Activated CD8-positive, alpha-beta T cell treated with anti-CD3 and anti-CD28 coated beads for 36 hours (primary cell): Measurements from ENCODE around the gene SLC41A3. TPM values are rescaled to one million over a fixed set of nuclear protein-coding genes. Genes with fewer than 3 reads are reported as not detected.

Source experiments
- ATAC-seq: fragments of 200-7000 bp; cut with Tn5 transposase; one replicate; pipeline ENCODE4 v1.10.0; 2021; ENCODE audit warnings: mild to moderate bottlenecking, moderate library complexity
- CTCF ChIA-PET: fragments of 350-600 bp; sonication (Branson Sonifier 250); formaldehyde crosslinking; loops from one replicate; lab custom pipeline; 2021; ENCODE audit warnings: antibody characterized with exemption; lab: Charles Lee
- POLR2A ChIA-PET: fragments of 350-600 bp; sonication (Branson Sonifier 250); formaldehyde crosslinking; loops from one replicate; lab custom pipeline; 2021; ENCODE audit warnings: antibody characterized with exemption; lab: Charles Lee
- DNase-seq: peaks from one replicate; pipeline ENCODE4 v3.0.0-alpha.2; 2020
- H3K27ac Mint-ChIP-seq: one replicate; pipeline ENCODE4 v1.8.0; 2021; ENCODE audit warnings: mild to moderate bottlenecking, mixed read lengths
- H3K27me3 Mint-ChIP-seq: one replicate; pipeline ENCODE4 v1.8.0; 2021; ENCODE audit warnings: mixed read lengths
- H3K36me3 Mint-ChIP-seq: one replicate; pipeline ENCODE4 v1.8.0; 2021; ENCODE audit warnings: low read depth, mixed read lengths
- H3K4me1 Mint-ChIP-seq: one replicate; pipeline ENCODE4 v1.8.0; 2021; ENCODE audit warnings: low read depth, mixed read lengths
- H3K4me3 Mint-ChIP-seq: one replicate; pipeline ENCODE4 v1.8.0; 2021; ENCODE audit warnings: mild to moderate bottlenecking, moderate library complexity, mixed read lengths
- H3K9me3 Mint-ChIP-seq: one replicate; pipeline ENCODE4 v1.8.0; 2021; ENCODE audit warnings: mixed read lengths
- CTCF ChIP-seq: fragments of 200-600 bp; IDR thresholded peaks from one replicate; pipeline ENCODE4 v1.8.0; 2022; ENCODE audit warnings: antibody characterized with exemption, mild to moderate bottlenecking
- intact Hi-C: fragments of 100-400 bp; cut with micrococcal nuclease; formaldehyde crosslinking; loops from one replicate; pipeline ENCODE4 v1.10.0; 2022
- total RNA-seq, 2 experiments: library from RNA; stranded (reverse); gene quantifications; one replicate each; pipeline ENCODE4 v1.2.3, GENCODE V29; 2021

SLC41A3 gene
- total RNA-seq, 2 experiments from 2014 or later, result 19.1 to 23.4 TPM

GRCh38 chr3:126085841-126086240, 1.9 kb upstream of the SLC41A3 start:
- ChIA-PET POLR2A (interaction anchor here (1.5 kb wide), 1 partner anchor 13 kb away, joined by 4 read pairs; no protein-coding TSS in a partner anchor), CTCF (interaction anchor here (1.8 kb wide), 1 partner anchor 12 kb away, joined by 3 read pairs; no protein-coding TSS in a partner anchor)
- H3K36me3 Mint-ChIP-seq, result peaks cover 9% of the 10 kb centered on the region
- intact Hi-C loops, result no loop called here
- DNase-seq, result peak; percentile 61
- ATAC-seq, result no peak
- peak overlapping the region; percentile 58 for H3K27ac Mint-ChIP-seq
- peak overlapping the region; percentile 84 for H3K4me3 Mint-ChIP-seq
- H3K9me3 Mint-ChIP-seq, result peaks cover 2% of the 10 kb centered on the region
- H3K4me1 Mint-ChIP-seq, result peaks cover 21% of the 10 kb centered on the region
- TF ChIP-seq CTCF, result no peak
- H3K27me3 Mint-ChIP-seq, result no peaks in the 10 kb centered on the region

- DNase-seq, result no peak
- ChIA-PET POLR2A (interaction anchor here (1.5 kb wide), 1 partner anchor 13 kb away, joined by 4 read pairs; no protein-coding TSS in a partner anchor), CTCF (interaction anchor here (1.8 kb wide), 1 partner anchor 12 kb away, joined by 3 read pairs; no protein-coding TSS in a partner anchor)
- Mint-ChIP-seq H3K27me3 (no peaks in the 10 kb centered on the region), H3K9me3 (peaks cover 2% of the 10 kb centered on the region), H3K4me1 (peaks cover 21% of the 10 kb centered on the region), H3K36me3 (peaks cover 9% of the 10 kb centered on the region), H3K4me3 (peak overlapping the region; percentile 84), H3K27ac (peak overlapping the region; percentile 58)
- TF ChIP-seq CTCF, result no peak
- ATAC-seq, result no peak
- intact Hi-C loops, result no loop called here
Measured at GRCh38 chr3:126085276-126085675, 1.4 kb upstream of the SLC41A3 start.

GRCh38 chr3:126084768-126085180, 850 bp upstream of the SLC41A3 start:
- POLR2A ChIA-PET, result interaction anchor here (0.9 kb wide), 1 partner anchor 392 kb away, joined by 3 read pairs; no protein-coding TSS in a partner anchor
- TF ChIP-seq CTCF, result no peak
- H3K27me3 Mint-ChIP-seq, result no peaks in the 10 kb centered on the region
- CTCF ChIA-PET, result no interaction called here
- intact Hi-C loops, result no loop called here
- H3K4me3 Mint-ChIP-seq, result peak overlapping the region; percentile 84
- H3K4me1 Mint-ChIP-seq, result peaks cover 21% of the 10 kb centered on the region
- H3K27ac Mint-ChIP-seq, result peak overlapping the region; percentile 39
- H3K36me3 Mint-ChIP-seq, result peaks cover 9% of the 10 kb centered on the region
- peaks cover 2% of the 10 kb centered on the region for H3K9me3 Mint-ChIP-seq
- DNase-seq, result no peak
- no peak for ATAC-seq

- peak overlapping the region; percentile 84 for H3K4me3 Mint-ChIP-seq
- POLR2A ChIA-PET, result no interaction called here
- peak; percentile 68 for DNase-seq
- H3K4me1 Mint-ChIP-seq, result peaks cover 21% of the 10 kb centered on the region
- intact Hi-C loops, result no loop called here
- peak; percentile 63 for ATAC-seq
- no peaks in the 10 kb centered on the region for H3K27me3 Mint-ChIP-seq
- peak overlapping the region; percentile 94 for H3K27ac Mint-ChIP-seq
- TF ChIP-seq CTCF, result no peak
- H3K36me3 Mint-ChIP-seq, result peaks cover 9% of the 10 kb centered on the region
- H3K9me3 Mint-ChIP-seq, result peaks cover 2% of the 10 kb centered on the region
- CTCF ChIA-PET, result no interaction called here
Measured at GRCh38 chr3:126083511-126083912, 412 bp downstream of the SLC41A3 start.

GRCh38 chr3:126083138-126083445, 832 bp downstream of the SLC41A3 start:
- CTCF ChIA-PET, result no interaction called here
- intact Hi-C loops, result no loop called here
- POLR2A ChIA-PET, result no interaction called here
- no peak for TF ChIP-seq CTCF
- H3K4me1 Mint-ChIP-seq, result peaks cover 21% of the 10 kb centered on the region
- peaks cover 2% of the 10 kb centered on the region for H3K9me3 Mint-ChIP-seq
- H3K4me3 Mint-ChIP-seq, result peak overlapping the region; percentile 84
- H3K36me3 Mint-ChIP-seq, result peaks cover 9% of the 10 kb centered on the region
- H3K27ac Mint-ChIP-seq, result peak overlapping the region; percentile 94
- no peak for ATAC-seq
- no peak for DNase-seq
- no peaks in the 10 kb centered on the region for H3K27me3 Mint-ChIP-seq
